Measurements from ENCODE around the gene MMP24OS. TPM values are rescaled to one million over a fixed set of nuclear protein-coding genes. Genes with fewer than 3 reads are reported as not detected.

MMP24OS gene
- total and polyA plus RNA-seq, 5 donors from 2014 or later = 8.7 to 50.6 (median 9.6) TPM

- Mint-ChIP-seq H3K4me3 (no peak overlapping the region), H3K27me3 (peaks cover 25% of the 10 kb centered on the region), H3K27ac (no peak overlapping the region), H3K36me3 (peaks cover 57% of the 10 kb centered on the region), H3K9me3 (peaks cover 0 to 6% (median 2%) of the 10 kb centered on the region in 7 donors), H3K4me1 (peaks cover 0 to 5% (median under 1%) of the 10 kb centered on the region in 4 donors)
- no peaks in the 10 kb centered on the region for H3K4me1 ChIP-seq (ENCODE audit: control insufficient read depth, insufficient read depth, low read length, poor library complexity, severe bottlenecking)
- no peaks in the 10 kb centered on the region for H3K9me3 ChIP-seq (ENCODE audit: control insufficient read depth in 2 of 2, low read length in 2 of 2)
- H3K4me3 ChIP-seq (ENCODE audit: low read depth, low read length) = no peak overlapping the region
- H3K36me3 ChIP-seq (ENCODE audit: control insufficient read depth, insufficient read depth, low read length) = peaks cover 9% of the 10 kb centered on the region
- H3K27ac ChIP-seq (ENCODE audit: insufficient read depth, low read length, poor library complexity, severe bottlenecking) = no peak overlapping the region
- ATAC-seq (ENCODE audit: low read depth in 2 of 2) (no peak), DNase-seq (no peak)
- peaks cover 12% of the 10 kb centered on the region for H3K27me3 ChIP-seq (ENCODE audit: control insufficient read depth, insufficient read depth, low read length)
Observed at GRCh38 chr20:35232575-35232974, 45.3 kb downstream of the MMP24OS start.

GRCh38 chr20:35226884-35227681 is 50.8 kb downstream of the MMP24OS start:
- Mint-ChIP-seq H3K27ac (no peak overlapping the region), H3K4me3 (peak overlapping the region; percentile 40 to 86 (median 76)), H3K9me3 (peaks cover 0 to 17% (median 6%) of the 10 kb centered on the region in 7 donors), H3K4me1 (peaks cover 0 to 10% (median 5%) of the 10 kb centered on the region in 4 donors), H3K27me3 (peaks cover 54% of the 10 kb centered on the region), H3K36me3 (peaks cover 27% of the 10 kb centered on the region)
- no peaks in the 10 kb centered on the region for H3K4me1 ChIP-seq (ENCODE audit: control insufficient read depth, insufficient read depth, low read length, poor library complexity, severe bottlenecking)
- H3K9me3 ChIP-seq (ENCODE audit: control insufficient read depth in 2 of 2, low read length in 2 of 2) = no peaks in the 10 kb centered on the region
- H3K4me3 ChIP-seq (ENCODE audit: low read depth, low read length) = no peak overlapping the region
- H3K27me3 ChIP-seq (ENCODE audit: control insufficient read depth, insufficient read depth, low read length) = peaks cover 28% of the 10 kb centered on the region
- H3K27ac ChIP-seq (ENCODE audit: insufficient read depth, low read length, poor library complexity, severe bottlenecking) = no peak overlapping the region
- ATAC-seq (ENCODE audit: low read depth in 2 of 2) (peak in 1 of 2 donors; percentile 56), DNase-seq (peak in 2 of 3 donors; percentile 7 to 25)
- H3K36me3 ChIP-seq (ENCODE audit: control insufficient read depth, insufficient read depth, low read length) = peaks cover 4% of the 10 kb centered on the region

Other genes with a start within 250 kb of the MMP24OS start
- gene TRPC4AP, start 185.3 kb downstream of the MMP24OS start, total RNA-seq = 76.4 TPM
- gene TRPC4AP, start 185.3 kb downstream of the MMP24OS start, polyA plus RNA-seq = 10 to 100 TPM; 58.7 to 73.2 (median 60.8) TPM
- gene EDEM2, start 130.8 kb downstream of the MMP24OS start, total RNA-seq = 22.7 TPM
- 10 to 100 TPM; 46.4 to 52.1 (median 50.4) TPM for gene EDEM2, start 130.8 kb downstream of the MMP24OS start, polyA plus RNA-seq
- not detected for gene PROCR, start 106.0 kb downstream of the MMP24OS start, total RNA-seq
- gene PROCR, start 106.0 kb downstream of the MMP24OS start, polyA plus RNA-seq = 1 to 10 TPM in 3 of 4 donors, under 1 TPM in 1; 1.00 to 3.7 (median 1.7) TPM
- gene MMP24, start 51.4 kb downstream of the MMP24OS start, total RNA-seq = not detected
- gene MMP24, start 51.4 kb downstream of the MMP24OS start, polyA plus RNA-seq = under 1 TPM; 0.05 to 0.16 (median 0.09) TPM
- gene EIF6, start 6.7 kb upstream of the MMP24OS start, total RNA-seq = 52.2 TPM
- gene EIF6, start 6.7 kb upstream of the MMP24OS start, polyA plus RNA-seq = 100 to 1,000 TPM; 170 to 203 (median 185) TPM
- gene FAM83C, start 14.3 kb upstream of the MMP24OS start, total RNA-seq = not detected
- gene FAM83C, start 14.3 kb upstream of the MMP24OS start, polyA plus RNA-seq = not detected
- 28.3 TPM for gene UQCC1, start 133.9 kb upstream of the MMP24OS start, total RNA-seq
- gene UQCC1, start 133.9 kb upstream of the MMP24OS start, polyA plus RNA-seq = 10 to 100 TPM; 11.7 to 22.0 (median 18.0) TPM
- not detected for gene GDF5, start 160.1 kb upstream of the MMP24OS start, total RNA-seq
- not detected for gene GDF5, start 160.1 kb upstream of the MMP24OS start, polyA plus RNA-seq
- 64.1 TPM for gene CEP250, start 177.5 kb upstream of the MMP24OS start, total RNA-seq
- gene CEP250, start 177.5 kb upstream of the MMP24OS start, polyA plus RNA-seq = 1 to 10 TPM; 4.7 to 5.3 (median 4.9) TPM